HG03460 (cell line): ENCODE data around the gene TLR3.
"Not testable (repeated sequence)": the region's sequence is repeated elsewhere in the genome, so short reads cannot be mapped to it uniquely, and the experiment has no call there.

Experiments used
- ATAC-seq: cut with Tn5 transposase; IDR thresholded peaks from one replicate; pipeline ENCODE4 v1.9.1; 2021; ENCODE audit not compliant: unreplicated experiment

The TLR3 gene

DNA sequence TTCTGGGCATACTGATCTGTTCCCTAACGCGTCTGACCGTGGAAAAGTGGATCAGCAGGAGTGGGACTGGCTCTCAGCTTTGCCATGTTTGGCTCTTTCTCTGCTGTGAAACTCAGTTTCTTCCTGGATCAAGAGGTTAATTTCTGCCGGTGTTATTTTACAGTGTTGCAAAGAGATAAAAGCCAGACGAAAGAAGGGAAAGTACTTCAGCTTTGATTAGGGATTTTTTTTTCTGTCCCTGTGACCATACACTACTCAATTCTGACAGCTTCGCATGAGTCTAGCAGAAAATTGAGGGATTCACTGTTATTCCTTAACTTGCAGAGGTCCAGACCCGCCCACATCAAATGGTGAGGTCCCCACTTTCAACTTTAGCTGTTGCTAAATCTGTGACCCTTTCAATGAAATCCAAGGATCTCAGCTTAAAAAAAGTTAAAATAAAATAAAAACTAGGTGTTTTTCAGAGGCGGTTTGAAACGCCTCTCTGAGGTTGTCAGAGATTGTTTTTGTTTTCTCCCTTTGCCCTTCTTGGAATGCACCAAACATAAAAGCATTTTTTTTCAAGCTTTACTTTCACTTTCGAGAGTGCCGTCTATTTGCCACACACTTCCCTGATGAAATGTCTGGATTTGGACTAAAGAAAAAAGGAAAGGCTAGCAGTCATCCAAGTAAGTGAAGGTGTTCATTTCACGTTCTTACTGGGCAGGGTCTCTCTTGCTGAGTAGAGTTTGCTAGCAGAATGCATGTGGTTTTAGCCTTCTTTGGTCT, at the start of gene TLR3:
TLR3 (plus strand) TSS at position 576 of the 768 bp plus-strand sequence. CDS start 7,464 bp downstream, outside the sequence.
- no peak for ATAC-seq

- ATAC-seq = no peak
These were observed 49.7 kb upstream of the TLR3 start for GRCh38 chr4:186019269-186019668.

- ATAC-seq = no peak
These were observed 48.7 kb upstream of the TLR3 start for GRCh38 chr4:186020106-186020792.

DNA sequence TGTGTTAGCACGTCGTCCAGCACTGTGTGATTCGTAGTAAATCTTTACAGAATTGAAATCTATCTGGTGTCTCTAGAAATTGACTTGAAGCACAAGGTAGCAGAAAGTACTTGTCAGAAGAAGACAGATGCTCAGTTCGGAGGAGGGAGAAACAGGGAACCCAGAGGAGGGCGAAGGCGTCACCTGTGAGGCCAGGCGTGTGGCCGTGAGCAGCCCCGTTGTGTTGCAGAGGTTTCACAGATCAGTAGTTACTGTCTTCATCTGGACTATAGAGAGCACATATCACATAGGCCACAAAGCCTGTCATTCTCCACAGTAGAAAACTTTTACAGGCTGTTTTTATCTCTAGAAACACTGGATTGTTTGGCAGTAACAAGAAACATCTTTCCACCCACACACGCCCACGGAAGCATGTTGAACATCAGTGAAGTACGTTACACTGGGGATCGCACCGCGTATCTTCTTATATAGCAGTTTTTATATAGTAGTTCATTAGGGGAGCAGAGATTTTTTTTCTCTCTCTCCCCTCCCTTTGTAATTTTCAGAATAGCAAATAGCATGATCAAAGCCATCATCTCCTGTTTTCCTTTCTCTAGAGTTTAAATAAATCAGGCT, 48.1 kb upstream of the TLR3 start:
- ATAC-seq = no peak

DNA sequence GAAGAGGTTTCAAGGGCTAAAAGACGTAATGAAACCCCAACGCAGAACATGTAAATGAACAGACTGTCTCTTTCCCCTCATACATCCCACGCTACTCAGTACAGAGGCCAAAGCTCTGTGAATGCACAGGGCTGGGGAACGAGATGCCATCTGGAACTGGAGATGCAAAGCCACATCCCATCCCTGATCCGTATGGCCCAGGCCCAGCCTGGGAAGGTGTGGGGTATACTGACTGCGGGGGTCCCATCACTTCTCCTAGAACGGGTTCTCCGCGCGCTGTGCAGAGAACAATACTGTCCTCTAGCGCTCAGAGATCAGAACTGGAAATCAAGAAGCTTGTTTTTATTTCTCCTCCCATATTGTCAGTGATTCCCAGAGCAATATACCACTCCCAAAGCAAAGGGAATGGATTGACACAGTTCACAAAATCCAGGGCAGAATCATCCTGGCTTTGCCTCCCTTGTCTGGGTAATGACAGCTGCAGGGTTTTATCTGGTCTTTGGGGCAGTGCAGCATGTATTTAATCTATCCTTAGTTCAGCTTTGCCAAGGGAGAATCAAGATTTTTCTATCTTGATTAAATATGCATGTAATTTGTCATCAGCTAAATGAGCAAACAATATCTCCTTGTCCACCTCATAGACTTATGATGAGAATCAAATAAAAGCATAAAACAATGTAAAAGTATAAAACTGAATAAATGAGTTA, 47.3 kb upstream of the TLR3 start:
- ATAC-seq = no peak

DNA sequence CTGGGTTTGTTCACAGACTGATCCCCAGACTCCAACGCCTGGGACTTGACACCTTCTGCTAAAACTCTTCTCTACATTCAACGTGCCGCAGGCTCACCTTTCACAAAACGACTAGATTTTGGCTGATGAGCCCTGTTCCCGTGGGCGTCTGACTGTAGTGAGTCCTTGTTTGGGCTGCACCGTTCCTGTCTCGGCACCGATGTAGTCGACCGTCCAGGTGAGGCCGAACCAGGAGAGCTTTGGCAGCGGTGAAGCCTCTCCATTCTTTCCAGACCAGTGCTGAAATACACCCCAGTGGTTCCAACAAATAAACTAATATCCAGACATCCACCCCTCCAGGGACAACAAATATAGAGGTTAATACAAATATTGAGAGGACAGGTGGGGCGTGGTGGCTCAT, 45.0 kb upstream of the TLR3 start:
- ATAC-seq = no peak

DNA sequence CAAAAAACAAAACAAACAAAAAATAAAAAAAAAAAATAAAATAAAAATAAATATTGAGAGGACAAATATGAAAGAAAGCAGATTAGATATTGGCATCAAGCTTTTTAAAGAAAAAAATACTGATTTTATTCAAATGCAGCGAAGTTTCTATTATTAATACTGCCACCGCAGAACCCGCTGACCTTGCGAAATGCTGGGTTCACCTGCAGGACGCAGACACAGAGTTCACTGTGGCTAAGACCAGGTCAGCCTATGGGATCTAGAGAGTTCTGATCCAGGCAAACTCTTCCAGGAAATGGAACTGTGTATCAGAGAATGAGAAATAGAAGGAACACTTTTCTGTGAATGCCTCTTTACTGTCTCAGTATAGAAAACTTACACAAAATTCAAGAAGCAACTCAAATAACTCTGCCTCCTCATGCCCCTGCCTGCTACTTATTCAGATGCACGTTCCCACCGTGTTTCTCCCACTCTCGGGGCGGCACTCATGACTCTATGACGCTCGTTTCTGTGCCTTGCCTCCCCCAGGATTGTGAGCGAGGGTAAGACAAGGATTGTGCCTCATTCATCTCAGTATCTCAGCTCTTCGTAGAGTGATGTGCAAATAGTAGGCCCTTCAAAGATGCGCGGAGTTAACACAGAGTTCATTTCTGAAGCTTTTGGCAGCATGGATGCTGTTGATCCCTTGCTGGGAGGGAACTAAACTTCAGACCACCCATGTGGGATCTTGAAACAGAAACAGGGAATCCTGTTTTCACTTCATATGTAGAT, 44.1 kb upstream of the TLR3 start:
- ATAC-seq = no peak

DNA sequence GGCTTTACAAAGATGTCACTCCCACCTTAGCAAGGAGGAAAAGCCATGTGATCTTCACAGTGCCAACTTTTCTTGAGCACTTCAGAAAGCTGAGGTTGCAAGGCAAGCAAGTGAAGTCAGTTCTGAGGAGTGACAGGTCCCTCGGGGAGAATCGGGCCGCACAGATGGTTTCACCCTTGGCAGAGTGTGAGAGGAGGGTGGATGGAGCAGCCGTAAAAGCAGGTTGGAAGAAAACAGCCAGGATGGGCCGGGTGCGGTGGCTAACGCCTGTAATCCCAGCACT, 43.6 kb upstream of the TLR3 start:
- no peak for ATAC-seq

DNA sequence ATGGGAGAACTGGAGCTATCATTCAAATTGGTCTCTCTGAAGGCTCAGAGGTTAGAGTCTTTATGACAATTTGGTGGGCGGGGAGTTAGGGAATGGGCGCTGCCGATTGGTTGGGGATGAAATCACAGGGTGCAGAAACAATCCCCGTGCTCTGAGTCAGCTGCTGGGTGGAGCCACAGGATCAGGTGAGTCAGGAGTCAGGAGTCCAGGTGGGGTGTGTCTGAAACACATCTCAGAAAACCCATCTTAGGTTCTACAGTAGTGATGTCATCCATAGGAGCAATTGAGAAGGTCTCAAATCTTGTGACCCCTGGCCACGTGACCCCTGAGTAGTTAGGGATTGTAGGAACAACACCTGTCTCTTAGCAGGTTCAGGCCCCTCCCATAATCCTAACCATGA, 41.6 kb upstream of the TLR3 start:
- no peak for ATAC-seq

DNA sequence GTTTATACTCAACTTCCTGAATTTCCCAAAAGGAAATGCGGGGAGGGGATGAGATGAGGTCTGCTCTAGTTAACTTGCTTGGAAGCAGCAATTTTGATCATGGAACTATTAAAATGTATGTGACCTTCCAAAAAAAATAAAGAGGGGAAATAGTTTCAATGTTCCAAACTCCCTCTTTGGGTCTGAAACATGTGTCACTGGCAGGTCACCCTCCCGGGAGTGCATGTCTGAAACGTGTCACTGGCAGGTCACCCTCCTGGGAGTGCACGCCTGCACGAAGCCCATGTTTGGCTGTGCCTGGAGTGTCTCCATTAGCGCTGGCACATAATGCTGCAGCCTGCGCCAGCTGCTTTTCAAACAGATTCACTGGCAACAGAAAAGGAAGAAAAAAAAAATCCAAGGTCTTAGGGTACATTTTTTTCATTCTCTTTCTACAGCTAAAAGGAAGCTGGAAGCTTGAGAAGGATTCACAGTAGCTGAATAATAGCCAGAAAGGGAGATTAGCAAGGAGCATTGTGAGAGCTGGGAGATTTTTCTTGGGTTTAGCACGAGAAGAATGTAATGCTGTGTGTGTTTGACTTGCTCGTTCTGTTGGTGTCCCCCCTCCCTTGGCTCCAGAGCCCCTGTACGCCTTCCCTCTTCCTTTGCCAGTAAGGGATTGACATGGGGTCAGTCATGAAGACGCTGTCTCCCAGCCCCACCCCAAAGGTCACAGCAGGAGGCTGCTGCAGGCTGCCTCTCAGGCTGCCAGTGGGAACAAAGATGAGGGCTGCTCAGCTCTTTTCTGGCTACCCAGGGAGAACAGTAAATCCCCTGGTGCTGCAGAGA, 39.2 kb upstream of the TLR3 start:
- ATAC-seq = no peak

DNA sequence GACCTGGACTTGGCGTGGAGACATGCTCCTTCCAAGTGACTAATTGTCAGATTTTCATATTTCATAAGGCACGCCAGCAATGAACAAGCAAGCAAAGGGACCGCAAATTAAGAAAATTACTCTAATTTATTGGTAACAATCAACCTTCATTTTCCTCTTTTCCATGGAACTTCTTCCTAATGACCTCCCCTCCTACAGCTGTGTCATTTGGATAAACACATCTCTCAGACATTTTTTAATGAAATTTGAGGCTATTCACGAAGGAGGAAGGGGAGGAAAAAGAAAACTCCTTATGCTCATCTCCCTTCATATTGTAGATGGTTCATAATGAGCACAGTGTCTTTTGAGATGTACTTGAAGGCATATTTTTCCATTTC, 38.6 kb upstream of the TLR3 start:
- ATAC-seq = no peak

GRCh38 chr4:186030795-186031194, 38.2 kb upstream of the TLR3 start:
- no peak for ATAC-seq

DNA sequence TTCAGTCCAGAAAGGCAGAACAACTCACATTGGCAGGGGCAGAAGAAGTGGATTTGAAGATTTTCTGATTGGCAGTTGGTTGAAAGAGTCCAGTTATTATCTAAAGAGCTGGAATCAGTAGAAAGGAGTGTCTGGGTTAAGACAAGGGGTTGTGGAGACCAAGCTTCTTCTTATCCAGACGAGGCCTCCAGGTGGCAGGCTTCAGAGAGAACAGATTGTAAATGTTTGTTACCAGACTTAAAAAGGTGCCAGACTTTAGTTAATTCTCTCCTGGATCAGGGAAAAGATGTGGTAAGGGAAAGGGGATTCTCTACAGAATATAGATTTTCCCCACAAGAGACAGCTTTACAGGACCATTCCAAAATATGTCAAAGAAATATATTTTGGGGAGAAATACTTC, 36.7 kb upstream of the TLR3 start:
- ATAC-seq = no peak

DNA sequence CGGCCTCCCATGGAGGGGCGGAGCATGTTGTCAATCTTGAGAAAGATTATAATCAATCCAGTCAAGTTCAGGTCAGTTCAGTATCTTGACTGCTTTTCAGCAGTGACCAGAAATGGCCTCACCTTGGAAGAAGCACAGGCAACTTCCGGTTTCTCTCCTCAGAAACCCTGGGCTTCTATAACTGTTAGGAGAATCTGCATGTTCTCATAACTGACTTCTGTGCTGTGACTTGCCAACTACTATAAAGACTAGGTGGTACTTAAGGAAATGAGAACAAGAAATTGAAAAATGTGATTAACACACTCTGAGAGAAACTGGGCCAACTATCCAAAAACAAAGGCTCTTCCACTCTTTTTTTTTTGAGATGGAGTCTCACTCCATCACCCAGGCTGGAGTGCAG, 35.9 kb upstream of the TLR3 start:
- ATAC-seq = no peak

DNA sequence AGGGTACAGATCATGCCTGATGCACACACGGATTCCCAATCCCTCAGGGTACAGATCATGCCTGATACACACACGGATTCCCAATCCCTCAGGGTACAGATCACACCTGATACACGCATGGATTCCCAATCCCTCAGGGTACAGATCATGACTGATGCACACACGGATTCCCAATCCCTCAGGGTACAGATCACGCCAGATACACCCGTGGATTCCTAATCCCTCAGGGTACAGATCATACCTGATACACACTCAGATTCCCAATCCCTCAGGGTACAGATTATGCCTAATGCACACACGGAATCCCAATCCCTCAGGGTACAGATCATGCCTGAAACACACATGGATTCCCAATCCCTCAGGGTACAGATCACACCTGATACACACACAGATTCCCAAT, 34.3 kb upstream of the TLR3 start:
- ATAC-seq = not testable (repeated sequence)

DNA sequence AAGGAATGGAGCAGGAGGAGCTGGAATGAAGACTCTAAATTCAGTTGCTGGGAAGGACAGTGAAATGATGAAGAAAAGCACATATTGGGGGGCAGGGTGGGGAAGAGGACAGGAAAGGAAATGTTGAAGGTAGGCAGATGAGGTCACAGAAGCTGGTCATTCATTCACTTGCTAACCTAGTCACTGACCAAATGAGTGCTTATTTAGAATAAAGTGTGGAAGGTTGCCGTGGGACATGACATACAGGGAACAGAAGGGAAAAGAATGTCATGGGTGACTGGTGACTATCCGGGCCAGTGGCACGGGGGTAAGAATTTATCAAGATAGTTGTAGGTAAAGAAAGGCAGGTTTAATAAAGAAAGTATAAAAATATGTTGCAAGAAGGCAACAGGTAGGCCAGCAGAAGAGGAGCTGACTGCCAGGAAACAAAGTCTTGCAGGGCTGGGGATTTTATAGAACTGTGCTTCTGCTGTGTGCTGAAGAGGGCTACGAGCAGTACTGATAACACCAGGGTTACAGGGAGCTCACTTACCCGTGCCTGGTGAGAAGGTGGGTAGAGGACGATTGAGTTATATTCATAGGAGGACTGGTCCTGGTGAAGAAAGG, 31.9 kb upstream of the TLR3 start:
- no peak for ATAC-seq

DNA sequence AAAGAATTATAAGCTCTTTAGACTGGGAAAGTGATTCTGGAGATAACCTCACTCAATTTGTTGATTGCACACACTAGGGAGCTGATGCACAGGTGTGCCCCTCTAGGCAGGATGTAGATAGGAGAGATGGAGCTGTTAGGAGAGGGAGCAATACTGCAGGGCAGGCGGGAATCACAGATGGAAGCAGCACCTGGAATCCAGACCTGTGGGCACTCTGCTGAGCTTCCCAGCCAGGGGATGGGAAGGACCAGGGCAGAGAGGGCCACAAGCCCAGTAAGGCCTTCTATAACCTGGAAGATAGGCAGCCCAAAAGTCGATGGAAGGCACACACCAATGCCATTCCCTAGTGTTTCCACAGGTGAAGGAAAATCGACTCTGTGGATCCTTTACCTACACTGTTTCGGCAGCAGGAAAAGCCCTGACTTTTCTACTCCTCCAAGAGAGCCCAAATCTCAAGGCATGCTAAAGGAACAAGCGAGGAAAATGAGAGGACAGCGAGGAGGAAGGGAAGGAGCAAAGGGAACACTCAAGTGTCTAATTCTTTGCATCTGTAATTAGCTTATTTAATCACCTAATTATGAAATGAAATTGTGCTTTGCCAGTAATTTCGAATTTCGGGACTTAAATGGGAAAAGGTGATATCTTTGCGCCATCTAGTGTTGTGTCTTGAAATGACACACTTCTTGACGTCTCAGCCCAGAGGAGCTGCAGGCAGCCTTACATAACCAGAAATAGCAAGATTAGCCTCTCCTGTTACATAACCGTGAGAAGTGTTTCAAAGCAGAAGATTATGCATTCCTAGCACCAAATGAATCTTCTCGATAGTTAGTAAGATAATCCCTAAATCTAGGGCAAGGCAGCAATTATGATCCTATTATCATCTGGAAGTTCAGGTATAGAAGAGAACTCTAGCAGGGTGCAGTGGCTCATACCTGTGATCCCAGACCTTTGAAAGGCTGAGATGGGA, 31.0 kb upstream of the TLR3 start:
- peak; percentile 80 for ATAC-seq

DNA sequence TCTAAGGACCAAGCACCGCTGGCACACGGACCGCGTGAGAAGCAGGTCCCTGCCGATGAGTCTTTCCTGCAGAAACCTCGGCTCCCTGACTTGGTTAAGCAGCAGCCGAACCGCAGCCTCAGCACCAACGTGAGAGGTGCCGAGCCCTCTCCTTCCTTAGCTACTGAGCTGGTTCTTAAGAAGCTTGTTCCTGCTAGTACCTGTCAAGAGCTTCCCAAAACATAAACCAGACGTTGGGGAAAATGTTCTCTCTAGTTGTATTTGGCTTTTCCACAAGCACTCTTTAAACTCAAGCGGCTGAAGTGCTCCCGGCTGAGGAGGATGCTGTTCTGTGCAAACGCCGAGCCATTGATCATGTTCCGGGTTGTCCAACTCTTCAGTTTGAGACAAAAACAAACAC, 29.3 kb upstream of the TLR3 start:
- ATAC-seq = no peak

DNA sequence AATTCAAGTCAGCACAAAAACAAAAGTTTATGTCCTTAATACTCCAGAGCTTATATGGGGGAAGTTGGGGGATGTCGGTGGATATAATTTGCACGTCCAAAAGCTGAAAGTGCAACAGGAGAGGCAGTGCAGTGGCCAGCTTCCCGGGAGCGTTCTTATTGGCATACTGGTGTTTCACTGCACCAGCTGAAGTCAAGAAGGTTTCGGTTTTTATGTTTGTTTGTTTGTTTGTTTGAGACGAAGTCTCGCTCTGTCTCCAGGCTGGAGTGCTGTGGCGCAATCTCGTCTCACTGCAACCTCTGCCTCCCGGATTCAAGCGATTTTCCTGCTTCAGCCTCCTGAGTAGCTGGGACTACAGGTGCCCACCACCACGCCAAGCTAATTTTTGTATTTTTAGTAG, 28.6 kb upstream of the TLR3 start:
- no peak for ATAC-seq
